PC-9 (cell line): ENCODE results near the gene FOXJ3. TPM values are rescaled to one million over a fixed set of nuclear protein-coding genes. Genes with fewer than 3 reads are reported as not detected.

Experiments used
- BruUV-seq: library from RNA; stranded (reverse); fragments of 400-500 nt; replicated peaks from 2 replicates; lab custom pipeline; 2021; lab: Mats Ljungman, UMichigan
- CTCF ChIA-PET: fragments of 300-600 bp; sonication (Branson Sonifier 250); formaldehyde crosslinking; loops from one replicate; lab custom pipeline; 2022; ENCODE audit warnings: antibody characterized with exemption; lab: Charles Lee
- POLR2A ChIA-PET: fragments of 300-600 bp; sonication (Branson Sonifier 250); formaldehyde crosslinking; loops from one replicate; lab custom pipeline; 2022; ENCODE audit warnings: antibody characterized with exemption; ENCODE audit not compliant: unreplicated experiment; lab: Charles Lee
- DNase-seq, 2 experiments: peaks; one replicate each; pipeline versions ENCODE4 v3.0.0 to v3.0.0-alpha.2; 2015 to 2022; ENCODE audit warnings: mixed read lengths in 1 of 2
- H2AFZ ChIP-seq: fragments of 200-600 bp; sonication (generic); 2 replicates; pipeline ENCODE4 v1.8.1; 2017; ENCODE audit warnings: antibody characterized with exemption
- H3F3A ChIP-seq: fragments of 200-600 bp; sonication (generic); 2 replicates; pipeline ENCODE4 v1.8.1; 2017; ENCODE audit warnings: antibody characterized with exemption, mild to moderate bottlenecking, low read depth; ENCODE audit not compliant: insufficient read depth
- H3K27ac ChIP-seq: fragments of 200-600 bp; sonication (generic); 2 replicates; pipeline ENCODE4 v1.6.1; 2016; ENCODE audit warnings: mixed run types
- H3K27me3 ChIP-seq: fragments of 200-600 bp; sonication (generic); 2 replicates; pipeline ENCODE4 v1.6.1; 2016; ENCODE audit warnings: low read depth, mixed run types; ENCODE audit not compliant: insufficient read depth
- H3K36me3 ChIP-seq: fragments of 200-600 bp; sonication (generic); 2 replicates; pipeline ENCODE4 v1.6.1; 2016; ENCODE audit warnings: low read depth, mixed run types
- H3K4me1 ChIP-seq: fragments of 200-600 bp; sonication (generic); replicated peaks from 2 replicates; pipeline ENCODE4 v1.6.1; 2016; ENCODE audit warnings: mixed run types; ENCODE audit not compliant: insufficient read depth
- H3K4me2 ChIP-seq: fragments of 200-600 bp; sonication (generic); 2 replicates; pipeline ENCODE4 v1.6.1; 2017; ENCODE audit warnings: mixed run types
- H3K4me3 ChIP-seq: fragments of 200-600 bp; sonication (generic); 2 replicates; pipeline ENCODE4 v1.6.1; 2016; ENCODE audit warnings: mixed run types
- H3K79me2 ChIP-seq: fragments of 200-600 bp; sonication (generic); 2 replicates; pipeline ENCODE4 v1.6.1; 2017; ENCODE audit warnings: low read depth, mixed run types
- H3K9me2 ChIP-seq: fragments of 200-600 bp; sonication (generic); 2 replicates; pipeline ENCODE4 v1.8.1; 2017; ENCODE audit warnings: mild to moderate bottlenecking; ENCODE audit not compliant: insufficient read depth
- H3K9me3 ChIP-seq: fragments of 200-600 bp; sonication (generic); 2 replicates; pipeline ENCODE4 v1.8.1; 2016; ENCODE audit warnings: low read depth; ENCODE audit not compliant: insufficient read depth
- H4K20me1 ChIP-seq: fragments of 200-600 bp; sonication (generic); 2 replicates; pipeline ENCODE4 v1.8.1; 2017; ENCODE audit not compliant: insufficient read depth
- EZH2 ChIP-seq: fragments of 200-600 bp; sonication (generic); IDR thresholded peaks from 2 replicates; pipeline ENCODE4 v1.8.0; 2017; ENCODE audit warnings: antibody characterized with exemption, low read depth
- intact Hi-C: fragments of 100-400 bp; cut with micrococcal nuclease; formaldehyde crosslinking; loops from one replicate; pipeline ENCODE4 v1.10.0; 2022; ENCODE audit not compliant: unreplicated experiment
- total RNA-seq: library from RNA; stranded (reverse); gene quantifications from 2 replicates; pipeline ENCODE4 v1.2.3, GENCODE V29; 2021
- TF ChIP-seq, protein P1 (sequence below): fragments of 200-600 bp; sonication (generic); conservative IDR thresholded peaks from 2 replicates; pipeline ENCODE4 v1.6.1; 2017; ENCODE audit warnings: mixed run types, antibody characterized with exemption, mild to moderate bottlenecking, moderate library complexity

FOXJ3 gene
- total RNA-seq, 1 experiment from 2014 or later, result 60.4 TPM

DNA sequence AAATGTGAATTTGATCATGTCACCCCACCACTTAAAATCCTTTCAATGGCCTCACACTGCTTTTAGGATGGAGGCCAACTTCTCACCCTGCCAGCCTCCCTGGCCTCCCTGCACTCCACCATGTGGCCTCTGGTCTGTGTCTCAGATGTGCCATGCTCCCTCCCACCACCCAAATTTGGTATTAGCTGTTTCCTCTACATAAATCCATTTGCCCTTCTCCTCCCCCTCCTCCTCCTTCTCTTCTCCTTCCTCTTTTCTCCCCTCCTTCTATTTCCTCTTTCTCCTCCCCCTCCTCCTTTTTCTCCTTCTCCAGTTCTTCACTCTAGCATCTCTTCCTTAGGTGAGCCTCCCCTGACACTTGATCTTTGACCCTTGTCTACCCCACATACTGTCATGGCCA lies 198.6 kb downstream of the FOXJ3 start:
- intact Hi-C loops, result no loop called here
- Histone ChIP-seq H3F3A (no peaks in the 10 kb centered on the region), H3K4me1 (peaks cover 7% of the 10 kb centered on the region; the same call in 1 of the 2 replicates), H3K36me3 (no peaks in the 10 kb centered on the region), H3K4me3 (no peak overlapping the region), H2AFZ (no peak overlapping the region), H3K4me2 (no peak overlapping the region), H4K20me1 (no peaks in the 10 kb centered on the region), H3K9me2 (no peaks in the 10 kb centered on the region), H3K79me2 (no peaks in the 10 kb centered on the region), H3K9me3 (no peaks in the 10 kb centered on the region), H3K27me3 (no peaks in the 10 kb centered on the region), H3K27ac (no peak overlapping the region)
- ChIA-PET CTCF (no interaction called here), POLR2A (no interaction called here)
- no peak for DNase-seq
- no peak for TF ChIP-seq EZH2
- BruUV-seq, result no TSS peak

DNA sequence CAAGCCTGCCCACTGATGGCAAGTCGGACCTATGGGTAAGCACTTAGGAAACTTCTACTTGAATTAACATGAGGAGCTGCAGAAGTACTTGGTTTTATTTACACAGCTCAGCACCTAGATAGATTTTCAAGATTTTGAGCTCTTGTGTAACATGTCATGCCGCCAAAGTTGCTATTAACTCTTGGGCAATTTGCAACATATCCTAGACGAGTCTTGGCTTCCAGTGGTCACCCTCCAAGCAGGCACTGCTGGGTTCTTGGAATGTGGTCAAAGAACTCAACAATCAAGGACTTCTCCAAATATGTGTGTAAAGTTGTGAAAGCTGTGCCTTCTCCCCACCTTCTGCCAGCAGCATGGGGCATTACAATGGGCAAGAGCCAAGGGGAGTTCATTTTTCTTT lies 199.6 kb downstream of the FOXJ3 start:
- BruUV-seq, result no TSS peak
- no peaks in the 10 kb centered on the region for H3K9me3 ChIP-seq
- H3F3A ChIP-seq, result no peaks in the 10 kb centered on the region
- CTCF ChIA-PET, result no interaction called here
- no peak overlapping the region for H2AFZ ChIP-seq
- intact Hi-C loops, result no loop called here
- no peak overlapping the region for H3K27ac ChIP-seq
- H4K20me1 ChIP-seq, result no peaks in the 10 kb centered on the region
- TF ChIP-seq, protein P1, sequence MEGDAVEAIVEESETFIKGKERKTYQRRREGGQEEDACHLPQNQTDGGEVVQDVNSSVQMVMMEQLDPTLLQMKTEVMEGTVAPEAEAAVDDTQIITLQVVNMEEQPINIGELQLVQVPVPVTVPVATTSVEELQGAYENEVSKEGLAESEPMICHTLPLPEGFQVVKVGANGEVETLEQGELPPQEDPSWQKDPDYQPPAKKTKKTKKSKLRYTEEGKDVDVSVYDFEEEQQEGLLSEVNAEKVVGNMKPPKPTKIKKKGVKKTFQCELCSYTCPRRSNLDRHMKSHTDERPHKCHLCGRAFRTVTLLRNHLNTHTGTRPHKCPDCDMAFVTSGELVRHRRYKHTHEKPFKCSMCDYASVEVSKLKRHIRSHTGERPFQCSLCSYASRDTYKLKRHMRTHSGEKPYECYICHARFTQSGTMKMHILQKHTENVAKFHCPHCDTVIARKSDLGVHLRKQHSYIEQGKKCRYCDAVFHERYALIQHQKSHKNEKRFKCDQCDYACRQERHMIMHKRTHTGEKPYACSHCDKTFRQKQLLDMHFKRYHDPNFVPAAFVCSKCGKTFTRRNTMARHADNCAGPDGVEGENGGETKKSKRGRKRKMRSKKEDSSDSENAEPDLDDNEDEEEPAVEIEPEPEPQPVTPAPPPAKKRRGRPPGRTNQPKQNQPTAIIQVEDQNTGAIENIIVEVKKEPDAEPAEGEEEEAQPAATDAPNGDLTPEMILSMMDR, result no peak
- H3K27me3 ChIP-seq, result no peaks in the 10 kb centered on the region
- 0 out of 2 replicates have a peak overlapping the region, but pooled peaks have one; percentile 1 for H3K4me2 ChIP-seq
- H3K9me2 ChIP-seq, result no peaks in the 10 kb centered on the region
- POLR2A ChIA-PET, result no interaction called here
- no peak overlapping the region for H3K4me3 ChIP-seq
- peak in 1 of 2 experiments; percentile 84 for DNase-seq
- no peaks in the 10 kb centered on the region for H3K79me2 ChIP-seq
- H3K36me3 ChIP-seq, result no peaks in the 10 kb centered on the region
- H3K4me1 ChIP-seq, result peaks cover 7% of the 10 kb centered on the region; the same call in 1 of the 2 replicates

DNA sequence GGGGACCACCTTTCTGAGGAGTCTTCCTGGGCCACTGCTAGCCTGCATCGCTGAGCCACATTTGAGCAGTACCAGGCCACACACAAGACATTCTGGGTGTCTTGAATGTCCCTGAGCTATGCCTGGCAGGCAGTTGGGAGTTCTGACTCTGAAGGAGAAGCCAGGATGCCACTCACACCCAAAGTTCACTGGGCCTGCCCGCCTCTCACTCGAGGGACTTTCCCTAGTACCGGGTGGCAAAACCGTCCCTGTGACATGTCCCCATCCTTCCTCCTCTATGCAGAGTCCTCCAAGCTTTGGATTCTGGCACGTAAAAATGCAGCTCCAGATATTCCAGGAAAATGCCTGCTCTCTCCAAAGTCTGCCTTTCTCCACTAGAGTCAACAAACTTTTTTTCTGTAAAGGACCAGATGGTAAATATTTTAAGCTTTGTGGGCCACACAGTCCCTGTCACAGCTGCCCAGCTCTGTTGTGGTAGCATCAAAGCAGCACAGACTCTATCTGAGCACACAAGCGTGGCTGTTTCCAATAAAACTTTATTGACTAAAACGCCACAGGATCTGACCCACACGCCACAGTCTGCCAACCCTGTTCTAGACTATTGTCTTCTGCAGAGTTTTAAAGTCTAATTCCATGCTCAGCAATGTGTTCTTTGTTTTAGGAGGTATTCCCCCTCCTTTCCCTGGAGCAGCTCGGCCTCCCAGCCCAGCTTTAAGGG lies 201.1 kb downstream of the FOXJ3 start:
- ChIA-PET CTCF (no interaction called here), POLR2A (no interaction called here)
- no peak overlapping the region for H3K27ac ChIP-seq
- TF ChIP-seq, protein P1, result no peak
- TF ChIP-seq EZH2, result no peak
- no peaks in the 10 kb centered on the region for H3K36me3 ChIP-seq
- no peaks in the 10 kb centered on the region for H3K9me3 ChIP-seq
- peaks cover 7% of the 10 kb centered on the region; the same call in 1 of the 2 replicates for H3K4me1 ChIP-seq
- H3F3A ChIP-seq, result no peaks in the 10 kb centered on the region
- H3K27me3 ChIP-seq, result no peaks in the 10 kb centered on the region
- H3K79me2 ChIP-seq, result no peaks in the 10 kb centered on the region
- intact Hi-C loops, result no loop called here
- H3K4me2 ChIP-seq, result no peak overlapping the region
- H3K9me2 ChIP-seq, result no peaks in the 10 kb centered on the region
- H2AFZ ChIP-seq, result no peak overlapping the region
- no peaks in the 10 kb centered on the region for H4K20me1 ChIP-seq
- H3K4me3 ChIP-seq, result no peak overlapping the region
- no TSS peak for BruUV-seq
- DNase-seq, result no peak
